Putamen (tissue), 1 donor: ENCODE measurements around the gene SIPA1L3.

Source experiments
- DNase-seq: peaks from one replicate; pipeline ENCODE4 v3.0.0-alpha.2; 2016; ENCODE audit warnings: low spot score

The SIPA1L3 gene

DNA sequence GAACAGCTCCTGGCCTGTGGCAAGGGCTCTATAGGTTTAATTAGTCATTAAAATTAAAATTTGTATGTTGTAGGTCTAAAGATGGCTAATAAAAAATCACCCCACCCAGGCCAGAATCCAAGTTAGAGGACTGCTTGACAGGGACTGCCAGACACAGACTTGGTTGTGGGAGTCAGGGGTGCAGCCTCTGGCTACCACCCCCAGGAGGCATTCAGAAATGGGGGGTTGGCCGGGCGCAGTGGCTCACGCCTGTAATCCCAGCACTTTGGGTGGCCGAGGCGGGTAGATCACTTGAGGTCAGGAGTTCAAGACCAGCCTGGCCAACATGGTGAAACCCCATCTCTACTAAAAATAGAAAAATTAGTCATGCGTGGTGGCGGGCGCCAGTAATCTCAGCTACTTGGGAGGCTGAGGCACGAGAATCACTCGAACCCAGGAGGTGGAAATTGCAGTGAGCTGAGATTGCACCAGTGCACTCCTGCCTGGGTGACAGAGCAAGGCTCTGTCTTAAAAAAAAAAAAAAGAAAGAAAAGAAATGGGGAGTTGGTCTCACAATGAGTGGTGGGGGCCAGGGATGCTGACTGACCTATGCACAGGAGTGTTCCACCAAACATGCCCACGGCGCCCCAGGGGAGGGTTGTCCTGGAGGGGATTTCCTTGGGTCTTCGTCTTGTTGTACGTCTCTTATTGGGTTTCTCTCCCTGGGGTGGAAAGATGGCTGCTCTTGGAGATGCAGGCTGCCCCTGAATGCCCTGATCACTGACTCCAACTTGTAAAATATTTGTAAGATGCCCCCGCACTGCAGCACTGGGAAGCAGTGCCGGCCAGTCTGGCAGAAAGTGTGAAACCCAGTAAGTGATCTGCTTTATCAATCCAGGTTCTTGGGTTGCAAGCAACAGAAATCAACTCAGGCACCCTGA, 68.8 kb downstream of the SIPA1L3 start:
- DNase-seq = no peak

DNA sequence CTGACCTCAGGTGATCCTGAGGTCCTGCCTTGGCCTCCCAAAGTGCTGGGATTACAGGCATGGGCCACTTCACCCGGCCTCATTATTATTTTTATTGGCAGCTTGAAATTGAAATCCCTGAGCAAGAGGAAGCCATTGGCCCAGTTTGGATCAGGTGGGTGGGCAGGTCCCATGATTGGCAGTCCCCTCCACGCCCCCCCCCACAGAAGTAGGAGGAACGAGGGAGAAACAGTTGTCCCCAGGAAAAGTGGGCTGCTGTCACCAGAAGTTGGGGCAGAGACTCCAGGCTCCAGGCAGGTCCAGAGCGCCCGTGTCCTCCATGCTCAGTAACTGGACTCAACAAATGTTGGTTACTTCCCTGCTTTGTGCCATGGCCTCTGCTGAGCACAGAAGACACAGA, 70.4 kb downstream of the SIPA1L3 start:
- DNase-seq = no peak

DNA sequence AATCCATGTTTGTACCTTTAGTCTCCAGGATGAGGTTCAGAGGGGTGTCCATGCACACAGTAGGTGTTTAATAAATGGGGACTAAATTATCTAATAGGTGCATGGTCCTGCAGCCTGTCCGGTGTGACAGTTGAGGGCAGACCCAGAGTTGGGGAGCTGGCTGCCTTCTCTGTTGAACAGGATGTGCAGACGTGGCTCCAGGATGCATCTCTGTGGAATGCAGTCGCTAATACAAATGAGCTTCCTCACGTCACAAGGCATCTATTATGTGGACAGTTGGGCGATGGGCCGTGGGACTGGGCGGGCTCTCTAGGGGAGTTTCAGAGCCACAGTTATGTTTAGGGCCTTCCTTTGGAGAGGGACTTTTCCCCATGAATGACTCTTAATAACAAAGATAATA, 71.0 kb downstream of the SIPA1L3 start:
- DNase-seq = peak; percentile 68

DNA sequence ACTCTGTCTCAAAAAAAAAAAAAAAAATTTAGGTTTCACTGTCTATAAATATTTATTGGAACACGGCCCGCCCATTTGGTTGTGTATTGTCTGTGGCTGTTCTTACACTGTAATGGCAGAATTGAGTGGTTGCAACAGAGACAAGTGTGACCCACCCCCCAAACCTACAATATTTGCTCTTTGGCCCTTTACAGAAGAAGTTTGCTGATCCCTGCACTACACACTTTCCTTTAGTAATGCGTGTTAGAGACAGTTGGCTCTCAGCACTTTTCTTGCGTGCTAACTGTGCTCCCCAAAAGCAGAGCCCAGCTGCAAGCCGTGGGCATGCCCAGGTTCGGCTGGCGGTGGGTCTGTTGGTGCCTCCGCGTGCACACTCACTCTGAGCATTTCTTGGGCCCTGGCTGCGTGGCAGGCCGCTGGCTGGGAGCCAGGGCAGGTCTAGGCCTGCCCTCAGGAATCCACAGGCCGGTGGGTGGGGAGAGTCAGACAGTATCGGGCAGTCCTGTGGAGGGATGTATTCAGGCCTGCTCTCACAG, 72.6 kb downstream of the SIPA1L3 start:
- DNase-seq = no peak

DNA sequence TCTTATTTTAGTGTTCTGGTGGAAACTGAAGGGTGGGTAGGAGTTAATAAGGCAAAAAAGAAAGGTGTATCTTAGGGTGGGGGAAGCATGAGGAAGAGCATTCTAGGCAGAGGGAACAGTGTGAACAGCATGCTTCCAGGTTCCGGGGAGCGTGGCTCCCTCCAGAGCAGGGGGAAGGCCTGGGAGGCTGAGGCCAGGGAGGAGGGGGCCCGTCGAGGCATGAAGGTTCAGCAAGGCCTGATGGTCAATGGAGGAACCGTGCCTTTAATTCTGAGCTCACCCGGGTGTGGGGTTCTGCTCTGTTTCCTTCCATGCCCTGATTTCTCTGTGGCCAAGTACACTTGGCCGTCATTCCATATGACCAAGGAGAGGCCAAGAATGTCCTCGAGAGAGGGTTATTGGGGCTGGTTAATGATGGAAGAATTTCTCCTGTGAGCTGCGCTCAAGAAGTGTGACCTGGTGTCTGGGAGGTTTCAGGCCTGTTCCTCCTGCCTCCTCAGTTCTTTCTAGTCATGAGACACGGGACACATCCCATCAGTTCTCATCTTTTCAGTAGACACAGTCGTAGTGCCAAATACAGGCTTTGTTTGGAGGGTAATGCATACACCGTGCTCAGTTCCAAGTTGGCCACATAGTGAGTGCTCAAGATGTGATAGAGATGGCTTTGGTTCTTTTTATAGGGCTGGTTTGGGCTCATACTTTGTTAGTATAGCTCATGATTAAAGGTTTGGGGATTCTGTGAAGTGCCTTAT, 73.6 kb downstream of the SIPA1L3 start:
- DNase-seq = no peak

DNA sequence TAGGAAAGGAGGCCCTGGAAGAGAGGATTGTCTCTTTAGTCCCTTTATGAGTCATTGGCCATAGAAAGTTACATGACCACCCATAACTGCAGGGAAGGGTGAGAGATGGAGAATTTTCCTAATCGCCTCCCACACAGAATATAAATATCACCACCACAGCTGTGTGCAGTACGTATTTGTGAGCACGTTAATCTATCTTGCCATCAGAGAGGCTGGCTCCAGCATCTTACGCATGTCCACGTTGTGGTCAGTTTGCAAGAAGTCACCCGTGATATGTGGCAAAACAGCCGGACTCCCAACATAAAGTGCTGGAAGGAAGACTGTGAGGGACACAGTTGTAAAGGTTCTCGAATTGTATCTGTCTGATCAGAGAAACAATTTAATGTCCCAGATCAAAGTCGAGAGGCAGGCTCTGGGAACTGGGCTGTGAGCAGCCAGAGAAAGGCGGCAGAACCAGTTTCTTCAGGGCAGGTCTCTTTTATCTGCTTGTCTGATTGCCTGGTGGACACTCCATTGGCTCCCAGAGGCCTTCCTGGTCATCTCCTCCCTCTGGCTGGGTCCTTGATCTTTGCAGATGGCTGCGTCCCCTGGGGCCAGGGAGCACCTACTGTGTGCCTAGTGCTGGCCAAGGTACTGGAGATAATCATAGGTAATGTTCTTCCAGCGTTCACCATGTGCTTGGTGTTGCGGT, 74.9 kb downstream of the SIPA1L3 start:
- no peak for DNase-seq

DNA sequence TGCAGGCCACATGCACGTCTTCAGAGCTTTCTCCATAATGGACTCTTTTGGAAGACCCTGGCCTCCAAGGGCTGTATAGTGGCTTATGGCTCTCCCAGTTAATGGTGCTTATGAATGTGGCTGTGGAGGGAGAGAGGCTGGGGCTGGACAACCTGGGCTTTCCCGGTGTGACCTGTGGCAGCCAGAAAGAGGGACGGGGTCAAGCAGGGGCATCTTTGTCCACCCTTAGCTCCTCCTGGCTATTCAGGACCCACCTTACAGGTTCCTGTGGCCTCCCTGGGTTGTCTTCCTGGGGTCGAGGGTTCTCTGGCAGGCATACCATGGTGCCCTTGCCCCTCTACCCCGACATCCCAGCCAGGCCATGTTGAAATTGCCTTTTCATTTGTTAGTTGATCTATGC, 75.6 kb downstream of the SIPA1L3 start:
- DNase-seq = no peak

DNA sequence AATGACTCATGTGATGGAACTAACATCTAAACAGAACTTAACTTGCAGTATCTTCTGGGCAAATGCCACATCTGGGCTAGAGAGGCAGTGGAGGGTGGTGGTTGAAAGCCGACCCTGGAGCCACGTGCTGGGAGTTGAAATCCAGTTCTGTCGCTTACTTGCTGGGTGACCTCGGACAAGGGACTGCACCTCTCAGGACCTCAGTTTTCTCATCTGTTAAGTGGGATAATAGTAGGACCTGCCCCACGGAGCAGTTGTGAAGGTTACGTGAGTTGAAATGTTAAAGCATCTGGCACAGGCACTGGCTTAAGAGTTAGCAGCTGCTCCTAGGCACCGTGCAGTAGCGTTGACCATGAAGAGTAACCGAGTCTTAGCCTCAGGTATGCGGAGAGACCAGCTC, 76.1 kb downstream of the SIPA1L3 start:
- no peak for DNase-seq

DNA sequence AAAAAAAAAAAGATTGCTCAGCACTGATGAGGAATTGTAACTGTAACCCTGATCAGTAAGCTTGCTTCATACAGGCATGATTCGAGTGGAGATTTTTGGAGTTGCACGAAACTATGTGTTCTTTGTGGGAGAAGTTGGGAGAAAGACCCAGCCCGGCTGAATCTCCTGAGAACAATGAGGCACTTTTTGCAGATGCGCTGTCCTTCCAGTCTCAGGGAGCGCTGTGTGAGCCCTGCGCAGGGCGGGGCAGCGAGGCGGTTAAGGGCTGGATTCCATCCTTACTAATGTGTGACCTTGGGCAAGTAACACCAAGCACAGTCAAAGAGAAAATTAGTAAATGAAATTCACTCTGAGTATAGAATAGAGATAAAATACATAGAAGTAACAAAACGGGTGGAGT, 76.9 kb downstream of the SIPA1L3 start:
- DNase-seq = peak; percentile 56

DNA sequence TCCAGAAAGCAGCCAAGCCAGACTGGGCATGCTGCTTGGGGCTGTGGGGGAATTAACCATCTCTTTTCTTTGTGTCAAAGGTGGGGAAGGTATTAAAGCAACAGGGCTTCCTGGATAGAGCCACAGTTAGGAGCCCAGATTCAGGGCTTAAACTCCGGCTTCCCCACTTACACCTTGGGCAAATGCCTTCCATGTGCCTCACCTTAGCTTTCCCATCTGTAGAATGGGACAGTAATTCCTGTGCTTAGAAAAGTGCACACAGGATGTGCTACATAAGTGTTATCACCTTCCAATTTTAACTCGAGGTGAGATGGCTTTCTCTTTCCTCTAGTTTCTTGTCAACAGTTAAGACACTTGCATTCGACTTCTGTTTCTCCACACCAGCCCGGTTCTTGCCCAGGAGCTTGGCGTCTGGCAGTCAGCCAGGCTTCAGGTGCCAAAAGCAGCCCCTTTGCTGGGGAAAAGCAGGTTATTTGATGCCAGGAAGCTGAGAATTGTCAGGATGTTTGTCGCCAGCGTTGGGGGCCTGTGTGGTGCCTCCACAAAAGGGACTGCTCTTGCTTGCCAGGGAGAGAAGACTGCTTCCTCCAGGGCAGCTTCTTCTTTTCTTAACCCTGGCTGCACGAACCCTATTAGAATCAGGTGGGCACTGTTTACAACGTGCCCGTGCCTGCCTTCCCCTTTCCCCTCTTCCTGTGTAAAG, 79.2 kb downstream of the SIPA1L3 start:
- no peak for DNase-seq

DNA sequence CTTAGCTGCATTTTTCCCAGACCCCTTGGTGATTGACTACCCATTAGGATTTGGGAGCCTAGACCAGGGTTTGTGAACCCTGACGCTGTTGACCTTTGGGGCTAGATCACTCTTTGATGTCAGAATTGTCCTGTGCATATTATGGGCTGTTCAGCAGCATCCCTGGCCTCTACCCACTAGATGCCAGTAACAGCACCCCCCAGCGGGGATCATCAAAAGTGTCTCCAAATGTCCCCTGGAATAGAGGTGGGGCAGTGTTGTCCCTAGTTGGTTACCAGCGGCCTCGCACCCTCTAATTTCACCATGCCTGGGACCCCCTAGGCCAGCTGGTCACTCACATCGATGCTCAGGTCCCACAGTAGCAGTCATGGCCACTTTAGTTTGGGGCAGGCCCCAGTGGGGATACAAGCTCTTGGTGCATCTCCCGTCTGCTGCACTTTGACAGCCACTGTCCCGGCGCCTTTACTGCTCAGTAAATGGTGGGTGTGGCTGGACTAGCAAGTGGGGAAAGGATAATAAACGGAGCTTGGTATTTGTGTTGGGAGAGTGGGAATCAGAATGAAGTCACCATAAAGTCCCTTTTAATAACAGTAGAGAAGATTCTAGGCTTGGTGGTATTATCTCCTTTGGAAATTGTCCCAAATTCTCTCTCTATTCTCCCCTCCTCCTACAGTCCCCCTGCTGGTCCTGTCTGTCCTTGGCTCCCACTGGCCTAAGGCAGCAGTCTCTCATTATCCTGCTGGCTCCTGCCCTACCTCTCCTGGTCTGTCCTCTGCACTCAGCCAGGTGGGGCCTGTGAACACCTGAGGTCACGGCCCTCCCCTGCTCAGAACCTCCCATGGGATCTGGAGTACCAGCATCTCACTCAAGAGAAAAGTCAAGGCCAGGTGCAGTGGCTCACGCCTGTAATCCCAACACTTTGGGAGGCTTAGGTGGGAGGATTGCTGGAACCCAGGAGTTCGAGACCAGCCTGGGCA, 80.6 kb downstream of the SIPA1L3 start:
- no peak for DNase-seq

DNA sequence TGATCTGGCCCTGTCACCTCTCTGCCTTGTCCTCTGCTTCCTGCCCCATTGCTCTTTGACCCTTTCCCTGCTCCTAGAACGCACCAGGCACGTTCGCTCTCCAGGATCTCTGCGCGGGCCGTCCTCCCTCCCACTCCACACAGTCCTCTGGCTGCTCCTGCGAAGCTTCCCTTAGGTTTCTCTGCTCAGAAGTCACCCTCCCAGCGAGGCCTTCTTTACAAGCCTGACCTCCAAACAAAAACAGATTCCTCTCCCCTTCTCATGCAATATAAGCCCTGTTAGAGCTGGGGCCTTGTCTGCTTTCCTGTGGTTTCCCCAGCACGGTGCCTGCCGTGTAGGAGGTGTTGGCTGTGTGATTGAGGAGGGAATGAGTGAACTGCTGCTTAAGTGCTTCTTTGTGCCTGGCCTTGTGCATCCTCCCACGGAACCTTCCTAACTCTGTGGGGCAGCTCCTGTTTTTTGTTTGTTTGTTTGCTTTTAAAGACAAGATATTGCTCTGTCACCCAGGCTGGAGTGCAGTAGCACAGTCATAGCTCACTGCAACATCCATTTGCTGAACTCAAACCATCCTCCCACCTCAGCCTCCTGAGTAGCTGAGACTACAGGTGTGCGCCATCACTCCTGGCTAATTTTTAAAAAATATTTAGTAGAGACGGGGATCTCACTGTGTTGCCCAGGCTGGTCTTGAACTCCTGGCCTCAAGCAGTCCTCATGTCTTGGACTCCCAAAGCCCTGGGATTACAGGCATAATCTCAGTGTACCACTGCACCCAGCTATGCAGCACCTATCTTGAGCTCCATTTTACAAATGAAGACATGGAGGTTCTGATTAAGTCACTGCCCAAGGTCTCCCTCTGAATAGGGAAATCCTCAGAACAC, 82.0 kb downstream of the SIPA1L3 start:
- no peak for DNase-seq

DNA sequence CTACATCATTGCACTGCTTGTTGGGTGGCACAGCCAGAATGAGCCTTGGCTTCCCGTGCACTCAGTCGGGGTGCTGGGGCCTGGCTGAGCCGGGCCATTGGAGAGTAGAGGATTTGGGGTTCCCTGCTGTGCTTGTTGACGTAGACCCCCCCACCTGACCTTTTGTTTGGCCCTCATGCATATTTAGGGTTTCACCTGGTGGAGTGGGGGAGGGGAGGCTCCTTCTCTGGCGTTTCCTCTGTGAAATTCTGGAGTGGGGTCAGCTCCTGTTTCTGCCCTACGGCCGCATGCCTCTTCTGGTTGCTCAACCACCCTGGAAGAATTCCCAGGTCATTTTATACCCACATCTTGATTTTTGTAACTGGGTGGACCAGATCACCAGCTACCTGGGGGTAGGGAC, 82.8 kb downstream of the SIPA1L3 start:
- no peak for DNase-seq

DNA sequence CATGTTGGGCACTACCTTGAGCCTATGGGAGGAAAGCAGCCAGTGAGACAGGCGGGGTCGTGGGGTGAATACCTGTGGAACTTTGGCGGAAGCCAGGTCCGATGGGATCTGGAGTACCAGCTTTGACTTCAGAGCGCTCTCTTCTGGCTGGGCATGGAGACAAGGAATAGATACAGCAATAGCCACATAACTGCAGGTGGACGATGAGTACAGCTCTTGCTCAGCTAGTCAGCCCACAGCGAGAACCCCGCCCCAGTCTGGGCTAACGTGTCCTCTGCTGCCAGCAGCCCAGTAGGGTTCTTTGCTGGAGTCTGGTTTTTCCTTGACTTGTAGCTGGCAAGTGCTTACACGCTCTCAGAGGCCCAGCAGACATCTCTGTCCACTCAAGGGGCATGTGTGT, 83.4 kb downstream of the SIPA1L3 start:
- no peak for DNase-seq

DNA sequence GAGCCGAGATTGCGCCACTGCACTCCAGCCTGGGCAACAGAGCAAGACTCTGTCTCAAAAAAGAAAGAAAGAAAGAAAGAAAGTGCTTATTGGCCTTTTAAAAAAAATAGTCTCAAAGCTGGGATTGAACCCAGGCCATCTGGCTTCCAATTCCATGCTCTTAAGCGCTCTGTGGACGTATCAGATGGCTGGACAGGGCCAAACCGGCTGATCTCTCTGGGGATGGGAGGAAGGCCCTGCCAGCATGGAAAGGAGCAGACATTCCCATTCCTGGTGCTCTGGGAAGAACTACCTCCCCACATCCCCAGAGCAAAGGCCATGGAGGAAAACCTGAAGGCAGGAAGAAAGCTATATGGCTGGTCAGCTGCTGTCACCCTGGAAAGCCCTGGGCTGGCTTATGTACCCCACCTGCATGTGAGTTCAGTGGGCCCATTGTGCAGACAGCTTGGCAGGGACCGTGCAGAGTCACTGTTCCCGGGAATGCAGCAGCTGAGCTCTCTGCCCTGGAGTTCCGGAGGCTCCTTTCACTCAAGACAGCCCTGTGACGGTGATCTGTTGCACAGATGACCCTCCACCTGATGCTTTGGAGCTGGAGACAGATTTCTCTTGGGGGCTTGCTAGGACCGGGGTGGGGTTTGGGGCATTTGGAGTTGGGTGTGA, 84.3 kb downstream of the SIPA1L3 start:
- no peak for DNase-seq

DNA sequence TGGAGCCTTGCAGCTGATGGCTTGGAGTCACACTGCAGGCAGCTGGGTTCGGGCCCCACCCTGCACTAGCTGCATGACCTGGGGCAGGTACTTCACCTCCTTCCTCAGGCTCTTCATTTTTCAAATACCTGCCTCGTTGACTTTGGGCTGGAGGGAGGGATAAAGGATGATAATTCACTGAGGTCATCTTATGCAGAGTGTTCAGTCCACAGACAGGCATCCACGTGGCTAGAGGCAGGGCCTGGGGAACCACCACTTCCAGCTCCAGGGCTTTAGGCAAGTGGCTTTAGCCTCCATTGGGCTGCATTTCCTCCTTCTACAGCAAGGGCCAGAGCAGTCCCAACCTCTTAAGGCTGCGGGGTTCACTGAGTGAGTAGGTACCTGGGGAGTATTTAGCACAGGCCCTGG, 84.8 kb downstream of the SIPA1L3 start:
- DNase-seq = no peak

DNA sequence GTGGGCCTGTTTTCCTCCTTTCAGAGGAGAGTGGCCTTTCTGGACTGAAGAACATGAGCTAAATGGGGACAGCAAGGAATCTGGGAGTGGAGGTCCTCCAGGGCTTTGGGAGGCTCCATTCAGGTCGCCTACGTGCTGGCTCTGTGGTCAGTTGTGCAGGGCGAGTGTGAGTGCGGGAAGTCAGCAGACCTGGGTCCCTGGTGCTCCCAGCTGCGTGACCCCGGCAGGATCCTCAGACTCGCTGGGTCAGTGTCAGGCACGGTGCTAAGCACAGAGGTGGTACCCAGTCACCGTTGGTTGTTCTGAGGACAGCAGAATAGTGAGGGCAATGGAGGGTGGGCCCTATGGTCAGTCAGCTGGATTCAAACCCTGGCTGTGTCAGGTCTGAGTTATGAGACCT, 85.8 kb downstream of the SIPA1L3 start:
- no peak for DNase-seq

DNA sequence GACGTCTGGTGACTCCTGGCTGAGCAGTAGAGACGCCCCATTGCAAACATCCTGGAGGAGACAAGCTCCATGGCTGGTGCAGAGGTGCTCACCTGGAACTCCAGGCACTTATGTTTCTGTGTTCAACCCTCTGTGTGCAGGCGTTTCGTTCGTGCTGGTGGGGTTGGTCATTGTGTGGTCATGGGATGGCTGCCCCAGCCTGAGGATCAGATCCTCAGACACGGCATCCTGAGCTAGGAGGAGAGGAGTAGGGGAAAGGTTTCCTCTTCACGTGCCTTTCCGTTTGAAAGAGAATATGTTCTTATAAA, 87.8 kb downstream of the SIPA1L3 start:
- no peak for DNase-seq

DNA sequence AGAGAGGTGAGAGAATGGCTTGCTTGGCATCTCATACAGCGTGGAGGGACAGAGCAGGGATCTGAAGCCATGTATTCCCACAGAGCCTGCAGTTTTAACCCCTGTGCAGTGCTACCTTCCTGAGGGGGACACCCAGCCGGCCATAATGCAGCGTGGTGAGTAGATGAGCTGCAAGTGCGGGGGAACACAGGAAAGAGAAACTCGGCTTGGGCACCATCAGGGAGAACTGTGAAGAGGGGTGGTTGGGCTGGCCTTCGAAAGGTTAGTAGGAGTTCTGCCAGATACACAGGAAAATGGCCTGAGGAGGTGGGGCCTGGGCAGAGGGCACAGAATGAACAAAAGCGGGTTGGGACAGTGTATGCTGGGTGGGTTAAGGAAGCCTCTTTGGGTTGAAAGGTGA, 88.3 kb downstream of the SIPA1L3 start:
- DNase-seq = no peak
